ENCODE data around the gene DPYD. TPM values are rescaled to one million over a fixed set of nuclear protein-coding genes. Genes with fewer than 3 reads are reported as not detected.

Gene DPYD
- polyA plus RNA-seq, 1 donor = 32.5 TPM

DNA sequence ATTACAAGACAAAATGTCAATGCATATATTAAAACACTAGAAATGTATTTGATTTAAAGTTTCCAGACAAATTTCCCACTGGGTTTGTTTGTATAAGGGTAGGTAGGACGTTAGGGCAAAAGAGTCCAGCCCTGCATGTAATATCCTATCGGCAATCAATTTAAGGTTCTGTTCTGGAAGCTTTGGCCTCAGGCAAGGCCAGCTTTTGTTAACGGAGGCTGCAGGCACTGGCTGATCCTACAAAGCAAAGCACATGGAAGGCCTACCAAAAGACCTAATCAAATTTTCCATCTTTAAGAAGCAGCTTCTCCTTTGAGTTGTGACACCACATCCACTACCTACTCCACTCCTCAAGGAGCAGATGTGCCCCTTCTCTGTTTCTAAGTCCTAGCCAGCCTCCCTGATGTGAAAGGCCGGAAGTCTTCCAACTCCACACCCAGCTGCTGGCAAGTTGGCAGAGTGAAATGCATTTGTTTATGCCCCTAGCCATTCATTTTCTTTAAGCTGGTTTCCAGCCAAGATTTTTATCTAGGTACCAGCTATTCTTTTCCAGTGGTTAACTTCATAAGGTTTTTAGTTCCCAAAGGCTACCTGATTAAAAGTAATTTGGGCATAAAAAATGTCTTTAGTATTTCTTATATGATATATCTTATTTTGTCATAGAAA, 746.7 kb downstream of the DPYD start:
- no CpG with 5 or more reads among the region's 4 CpGs for WGBS (ENCODE audit: insufficient coverage, low lambda C conversion rate)
- H3K36me3 ChIP-seq (ENCODE audit: control insufficient read depth, insufficient read depth, low read length) = no peaks in the 10 kb centered on the region
- no peak overlapping the region for H3K4me3 ChIP-seq (ENCODE audit: low read length)
- DNase-seq = no peak
- no peak overlapping the region for H3K27ac ChIP-seq (ENCODE audit: low read length)
- H3K27me3 ChIP-seq (ENCODE audit: control insufficient read depth, insufficient read depth, low read length) = no peaks in the 10 kb centered on the region
- no peaks in the 10 kb centered on the region for H3K9me3 ChIP-seq (ENCODE audit: control insufficient read depth, low read depth, low read length)
- H3K4me1 ChIP-seq (ENCODE audit: control insufficient read depth, insufficient read depth, low read length) = no peaks in the 10 kb centered on the region

DNA sequence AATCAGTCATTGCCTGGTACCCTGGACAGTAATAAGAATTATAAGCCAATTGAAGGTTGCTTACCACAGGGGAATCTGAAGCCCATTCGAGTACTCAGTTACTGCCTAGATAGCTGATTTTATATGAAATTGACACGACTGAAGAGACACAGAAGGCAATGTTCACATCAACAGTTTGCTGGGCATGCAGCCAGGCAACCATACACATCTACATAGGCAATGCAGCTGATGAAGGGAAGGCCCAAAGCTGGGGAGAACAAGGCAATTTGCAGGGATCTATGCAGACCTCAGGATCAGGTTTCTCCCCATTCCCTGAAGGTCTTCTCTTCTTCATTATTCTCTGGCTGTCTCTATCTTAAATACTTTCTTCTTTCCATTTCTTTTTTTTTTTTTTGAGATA, 750.5 kb downstream of the DPYD start:
- H3K27me3 ChIP-seq (ENCODE audit: control insufficient read depth, insufficient read depth, low read length) = no peaks in the 10 kb centered on the region
- no peaks in the 10 kb centered on the region for H3K9me3 ChIP-seq (ENCODE audit: control insufficient read depth, low read depth, low read length)
- H3K36me3 ChIP-seq (ENCODE audit: control insufficient read depth, insufficient read depth, low read length) = no peaks in the 10 kb centered on the region
- H3K4me1 ChIP-seq (ENCODE audit: control insufficient read depth, insufficient read depth, low read length) = no peaks in the 10 kb centered on the region
- DNase-seq = no peak
- H3K4me3 ChIP-seq (ENCODE audit: low read length) = no peak overlapping the region
- no peak overlapping the region for H3K27ac ChIP-seq (ENCODE audit: low read length)
- no CpG with 5 or more reads among the region's 2 CpGs for WGBS (ENCODE audit: insufficient coverage, low lambda C conversion rate)

DNA sequence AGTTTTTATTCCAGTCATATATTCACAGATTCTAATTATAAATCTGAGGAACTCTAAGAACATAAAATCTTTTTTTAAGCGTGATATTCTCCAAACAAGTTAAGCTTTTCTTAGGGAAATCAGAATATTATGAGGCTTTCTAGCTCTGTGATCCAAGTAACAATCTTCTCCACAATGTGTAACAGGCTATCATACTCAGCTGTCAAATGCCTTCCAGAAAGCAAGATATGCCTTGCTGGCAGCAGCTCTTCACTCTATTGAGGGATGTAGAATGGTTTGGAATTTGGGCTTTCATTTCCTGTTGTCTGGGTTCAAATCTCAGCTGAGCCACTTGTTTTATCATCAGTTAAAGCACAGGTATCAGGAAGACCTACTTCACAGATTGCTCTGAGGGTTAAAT, 752.8 kb downstream of the DPYD start:
- Histone ChIP-seq H3K4me3 (ENCODE audit: low read length) (no peak overlapping the region), H3K27ac (ENCODE audit: low read length) (no peak overlapping the region), H3K4me1 (ENCODE audit: control insufficient read depth, insufficient read depth, low read length) (no peaks in the 10 kb centered on the region), H3K9me3 (ENCODE audit: control insufficient read depth, low read depth, low read length) (no peaks in the 10 kb centered on the region), H3K36me3 (ENCODE audit: control insufficient read depth, insufficient read depth, low read length) (no peaks in the 10 kb centered on the region), H3K27me3 (ENCODE audit: control insufficient read depth, insufficient read depth, low read length) (no peaks in the 10 kb centered on the region)
- WGBS (ENCODE audit: insufficient coverage, low lambda C conversion rate) = no CpG with 5 or more reads among the region's 1 CpG
- DNase-seq = no peak

DNA sequence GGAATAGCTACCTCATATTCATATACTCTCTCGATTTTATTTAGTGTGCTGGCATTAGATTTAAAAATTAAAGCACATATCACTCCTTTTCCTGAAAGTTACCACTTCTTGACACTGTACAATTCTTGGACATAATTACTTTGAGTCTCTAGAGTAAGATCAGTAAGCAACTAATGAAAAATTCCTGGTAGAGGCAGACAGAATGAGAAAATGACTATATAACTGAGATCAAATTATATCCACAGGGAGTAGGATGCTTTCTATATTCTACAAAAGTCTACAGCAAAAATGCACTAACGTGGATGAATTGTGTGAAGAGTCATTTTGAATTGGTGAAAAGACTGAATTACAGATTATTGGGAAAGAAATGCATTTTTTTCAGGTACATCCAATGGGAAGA, 753.6 kb downstream of the DPYD start:
- Histone ChIP-seq H3K27me3 (ENCODE audit: control insufficient read depth, insufficient read depth, low read length) (no peaks in the 10 kb centered on the region), H3K36me3 (ENCODE audit: control insufficient read depth, insufficient read depth, low read length) (no peaks in the 10 kb centered on the region), H3K9me3 (ENCODE audit: control insufficient read depth, low read depth, low read length) (no peaks in the 10 kb centered on the region), H3K27ac (ENCODE audit: low read length) (no peak overlapping the region), H3K4me1 (ENCODE audit: control insufficient read depth, insufficient read depth, low read length) (no peaks in the 10 kb centered on the region), H3K4me3 (ENCODE audit: low read length) (no peak overlapping the region)
- WGBS (ENCODE audit: insufficient coverage, low lambda C conversion rate) = 92% methylated on average over 2 of the region's 2 CpGs
- DNase-seq = no peak

DNA sequence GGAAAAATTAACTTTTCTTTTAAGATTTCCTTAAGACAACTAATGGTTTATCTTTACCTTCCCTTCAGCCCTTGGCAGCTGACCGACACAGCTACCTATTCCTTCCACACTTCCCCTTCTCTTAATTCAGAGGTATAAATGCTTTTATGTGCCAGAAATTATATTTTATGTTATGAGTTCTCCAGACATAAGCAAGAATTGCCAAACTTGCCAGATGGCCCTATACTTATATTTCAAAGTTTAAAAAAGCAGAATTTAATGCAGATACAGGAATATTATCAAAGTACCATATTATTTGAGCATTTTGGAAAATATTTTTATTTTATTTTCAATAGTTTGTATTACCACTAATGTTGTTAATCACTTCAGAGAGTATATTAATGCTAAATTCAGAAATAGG, 754.2 kb downstream of the DPYD start:
- WGBS (ENCODE audit: insufficient coverage, low lambda C conversion rate) = 83% methylated on average over 1 of the region's 1 CpG
- Histone ChIP-seq H3K27ac (ENCODE audit: low read length) (no peak overlapping the region), H3K36me3 (ENCODE audit: control insufficient read depth, insufficient read depth, low read length) (no peaks in the 10 kb centered on the region), H3K4me1 (ENCODE audit: control insufficient read depth, insufficient read depth, low read length) (no peaks in the 10 kb centered on the region), H3K9me3 (ENCODE audit: control insufficient read depth, low read depth, low read length) (no peaks in the 10 kb centered on the region), H3K4me3 (ENCODE audit: low read length) (no peak overlapping the region), H3K27me3 (ENCODE audit: control insufficient read depth, insufficient read depth, low read length) (no peaks in the 10 kb centered on the region)
- no peak for DNase-seq

DNA sequence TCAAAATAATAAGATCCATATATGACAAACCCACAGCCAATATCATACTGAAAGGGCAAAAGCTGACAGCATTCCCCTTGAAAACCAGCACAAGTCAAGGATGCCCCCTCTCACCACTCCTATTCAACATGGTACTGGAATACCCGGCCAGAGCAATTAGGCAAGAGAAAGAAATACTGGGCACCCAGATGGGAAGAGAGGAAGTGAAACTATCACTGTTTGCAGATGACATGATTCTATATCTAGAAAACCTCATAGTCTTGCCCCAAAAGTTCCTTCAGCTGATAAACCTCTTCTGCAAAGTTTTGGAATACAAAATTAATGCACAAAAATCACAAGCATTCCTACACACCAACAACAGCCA, 756.6 kb downstream of the DPYD start:
- WGBS (ENCODE audit: insufficient coverage, low lambda C conversion rate) = no CpG with 5 or more reads among the region's 1 CpG
- H3K4me3 ChIP-seq (ENCODE audit: low read length) = no peak overlapping the region

DNA sequence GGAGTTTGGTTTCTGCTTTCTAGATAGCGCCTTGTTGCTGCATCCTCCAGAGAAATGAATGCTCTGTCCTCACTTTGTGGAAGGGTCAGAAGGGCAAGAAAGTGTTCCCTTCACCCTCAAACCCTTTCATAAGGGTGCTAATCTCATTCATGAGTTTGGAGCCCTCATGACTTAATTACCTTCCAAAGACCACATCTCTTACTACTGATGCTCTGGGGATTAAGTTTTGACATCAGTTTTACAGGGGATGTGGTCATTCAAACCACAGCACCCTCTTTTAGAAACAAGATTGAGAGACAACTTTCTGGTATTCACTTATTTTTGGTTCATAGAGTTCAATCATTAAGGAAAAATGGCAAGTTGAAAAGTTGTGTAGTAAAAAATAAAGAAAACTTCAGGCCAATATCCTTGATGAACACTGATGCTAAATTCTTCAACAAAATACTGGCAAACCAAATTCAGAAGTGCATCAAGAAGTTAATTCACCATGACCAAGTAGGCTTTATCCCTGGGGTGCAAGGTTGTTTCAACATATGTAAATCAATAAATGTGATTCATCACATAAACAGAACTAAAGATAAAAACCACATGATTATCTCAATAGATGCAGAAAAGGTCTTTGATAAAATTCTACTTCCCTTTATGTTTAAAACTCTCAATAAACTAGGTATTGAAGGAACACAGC, 757.1 kb downstream of the DPYD start:
- Histone ChIP-seq H3K4me1 (ENCODE audit: control insufficient read depth, insufficient read depth, low read length) (no peaks in the 10 kb centered on the region), H3K36me3 (ENCODE audit: control insufficient read depth, insufficient read depth, low read length) (no peaks in the 10 kb centered on the region), H3K4me3 (ENCODE audit: low read length) (no peak overlapping the region), H3K27me3 (ENCODE audit: control insufficient read depth, insufficient read depth, low read length) (no peaks in the 10 kb centered on the region), H3K9me3 (ENCODE audit: control insufficient read depth, low read depth, low read length) (no peaks in the 10 kb centered on the region), H3K27ac (ENCODE audit: low read length) (no peak overlapping the region)
- no peak for DNase-seq
- no CpG with 5 or more reads among the region's 1 CpG for WGBS (ENCODE audit: insufficient coverage, low lambda C conversion rate)

More for the DNA sequence above, 756.6 kb downstream of the DPYD start:
- no peaks in the 10 kb centered on the region for H3K9me3 ChIP-seq (ENCODE audit: control insufficient read depth, low read depth, low read length)
- no peaks in the 10 kb centered on the region for H3K27me3 ChIP-seq (ENCODE audit: control insufficient read depth, insufficient read depth, low read length)
- no peaks in the 10 kb centered on the region for H3K36me3 ChIP-seq (ENCODE audit: control insufficient read depth, insufficient read depth, low read length)
- no peak for DNase-seq
- H3K27ac ChIP-seq (ENCODE audit: low read length) = no peak overlapping the region
- H3K4me1 ChIP-seq (ENCODE audit: control insufficient read depth, insufficient read depth, low read length) = no peaks in the 10 kb centered on the region

DNA sequence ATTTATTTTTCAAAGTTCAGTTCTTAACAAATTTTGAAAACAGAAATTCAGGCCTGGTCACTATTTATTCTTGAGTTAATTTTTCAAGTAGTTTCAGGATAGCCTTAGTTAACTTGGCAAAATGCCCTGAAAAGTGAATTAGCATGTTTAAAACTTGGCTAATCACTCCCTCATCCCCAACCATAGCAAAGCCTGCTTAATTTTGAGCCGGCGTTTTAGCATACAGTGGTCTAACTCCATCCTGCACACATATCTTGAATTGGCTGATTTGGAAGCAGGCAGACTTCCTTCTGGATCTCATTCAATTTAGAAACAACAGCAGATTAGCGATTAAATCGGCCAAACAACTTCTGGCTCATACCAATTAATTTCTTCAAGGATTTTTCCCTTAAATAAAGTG, 760.0 kb downstream of the DPYD start:
- no peaks in the 10 kb centered on the region for H3K4me1 ChIP-seq (ENCODE audit: control insufficient read depth, insufficient read depth, low read length)
- no peaks in the 10 kb centered on the region for H3K36me3 ChIP-seq (ENCODE audit: control insufficient read depth, insufficient read depth, low read length)
- no peak overlapping the region for H3K27ac ChIP-seq (ENCODE audit: low read length)
- no peaks in the 10 kb centered on the region for H3K9me3 ChIP-seq (ENCODE audit: control insufficient read depth, low read depth, low read length)
- 100% methylated on average over 1 of the region's 4 CpGs for WGBS (ENCODE audit: insufficient coverage, low lambda C conversion rate)
- no peak for DNase-seq
- no peaks in the 10 kb centered on the region for H3K27me3 ChIP-seq (ENCODE audit: control insufficient read depth, insufficient read depth, low read length)
- H3K4me3 ChIP-seq (ENCODE audit: low read length) = no peak overlapping the region

DNA sequence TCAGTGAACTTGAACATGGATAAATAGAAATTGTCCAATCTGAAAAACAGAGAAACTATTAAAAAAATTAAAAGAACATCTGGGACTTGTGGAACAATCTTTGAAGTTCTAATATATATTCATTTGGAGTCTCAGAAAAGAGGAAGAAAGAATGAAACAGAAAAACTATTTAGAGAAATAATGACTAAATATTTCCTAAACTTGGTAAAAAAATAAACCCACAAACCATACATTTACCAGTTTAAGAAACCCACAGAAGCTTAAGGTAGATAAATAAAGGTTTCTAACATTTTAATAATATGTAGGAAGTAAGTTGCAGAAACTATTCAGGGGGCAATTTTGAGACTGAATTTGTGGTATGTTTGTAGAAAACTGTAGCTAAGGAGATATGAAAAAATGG, 761.5 kb downstream of the DPYD start:
- no peaks in the 10 kb centered on the region for H3K36me3 ChIP-seq (ENCODE audit: control insufficient read depth, insufficient read depth, low read length)
- H3K4me3 ChIP-seq (ENCODE audit: low read length) = no peak overlapping the region
- DNase-seq = no peak
- H3K4me1 ChIP-seq (ENCODE audit: control insufficient read depth, insufficient read depth, low read length) = no peaks in the 10 kb centered on the region
- H3K27ac ChIP-seq (ENCODE audit: low read length) = no peak overlapping the region
- H3K27me3 ChIP-seq (ENCODE audit: control insufficient read depth, insufficient read depth, low read length) = no peaks in the 10 kb centered on the region
- H3K9me3 ChIP-seq (ENCODE audit: control insufficient read depth, low read depth, low read length) = no peaks in the 10 kb centered on the region

DNA sequence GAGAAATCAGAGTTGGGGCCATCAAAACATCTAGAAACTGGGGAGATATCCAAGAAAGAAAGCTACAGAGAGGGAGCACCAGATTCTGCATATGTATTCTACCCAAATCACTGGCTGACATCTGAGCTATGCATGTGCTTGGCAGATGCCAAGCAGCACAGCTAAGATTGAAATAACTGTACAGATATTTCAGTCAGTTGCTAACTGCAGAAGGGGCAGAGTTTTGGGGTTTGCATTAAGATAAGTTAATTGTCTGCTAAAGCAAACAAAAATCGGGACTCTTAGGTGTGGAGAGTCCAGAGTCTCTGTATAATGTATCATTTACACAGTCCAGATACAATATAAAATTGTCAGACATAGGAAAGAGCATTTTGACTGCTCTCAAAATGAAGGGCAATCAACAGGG, 762.1 kb downstream of the DPYD start:
- H3K4me1 ChIP-seq (ENCODE audit: control insufficient read depth, insufficient read depth, low read length) = no peaks in the 10 kb centered on the region
- H3K27me3 ChIP-seq (ENCODE audit: control insufficient read depth, insufficient read depth, low read length) = no peaks in the 10 kb centered on the region
- H3K9me3 ChIP-seq (ENCODE audit: control insufficient read depth, low read depth, low read length) = no peaks in the 10 kb centered on the region
- no peak for DNase-seq
- 14% methylated on average over 1 of the region's 1 CpG for WGBS (ENCODE audit: insufficient coverage, low lambda C conversion rate)
- H3K27ac ChIP-seq (ENCODE audit: low read length) = no peak overlapping the region
- no peaks in the 10 kb centered on the region for H3K36me3 ChIP-seq (ENCODE audit: control insufficient read depth, insufficient read depth, low read length)
- no peak overlapping the region for H3K4me3 ChIP-seq (ENCODE audit: low read length)

DNA sequence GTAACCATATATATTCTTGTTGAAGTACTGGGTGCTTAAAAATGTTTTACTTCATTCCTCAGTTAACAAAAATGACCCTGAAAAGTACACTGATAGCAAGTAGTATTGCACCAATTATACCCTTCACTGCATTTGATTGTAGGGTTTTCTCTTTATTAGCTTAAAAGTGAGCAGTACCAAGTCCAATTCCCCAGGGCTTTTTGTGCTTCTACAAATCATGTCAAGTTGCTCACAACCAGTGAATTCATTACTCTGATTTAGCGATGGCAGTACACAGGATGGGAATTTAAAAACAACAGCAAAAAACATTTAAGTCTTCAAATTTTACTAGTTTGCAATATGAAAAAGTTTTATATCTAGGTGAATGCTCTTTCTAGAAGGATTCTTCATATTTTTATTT, 762.8 kb downstream of the DPYD start:
- no CpG with 5 or more reads among the region's 1 CpG for WGBS (ENCODE audit: insufficient coverage, low lambda C conversion rate)
- Histone ChIP-seq H3K27ac (ENCODE audit: low read length) (no peak overlapping the region), H3K4me3 (ENCODE audit: low read length) (no peak overlapping the region), H3K27me3 (ENCODE audit: control insufficient read depth, insufficient read depth, low read length) (no peaks in the 10 kb centered on the region), H3K36me3 (ENCODE audit: control insufficient read depth, insufficient read depth, low read length) (no peaks in the 10 kb centered on the region), H3K9me3 (ENCODE audit: control insufficient read depth, low read depth, low read length) (no peaks in the 10 kb centered on the region), H3K4me1 (ENCODE audit: control insufficient read depth, insufficient read depth, low read length) (no peaks in the 10 kb centered on the region)
- DNase-seq = no peak

Data from large intestine (tissue), 3 donors.